Kasumi-1 (cell line): ENCODE data around the gene TFPI.
A peak's percentile ranks its signal among the peaks of the same experiment; 100 is the strongest.

Experiments
- DNase-seq, 2 experiments: peaks; one replicate each; lab custom pipeline; 2025; lab: John Stamatoyannopoulos, UW

The TFPI gene

GRCh38 chr2:187466129-187466792 lies 88.0 kb downstream of the TFPI start:
- no peak for DNase-seq

DNA sequence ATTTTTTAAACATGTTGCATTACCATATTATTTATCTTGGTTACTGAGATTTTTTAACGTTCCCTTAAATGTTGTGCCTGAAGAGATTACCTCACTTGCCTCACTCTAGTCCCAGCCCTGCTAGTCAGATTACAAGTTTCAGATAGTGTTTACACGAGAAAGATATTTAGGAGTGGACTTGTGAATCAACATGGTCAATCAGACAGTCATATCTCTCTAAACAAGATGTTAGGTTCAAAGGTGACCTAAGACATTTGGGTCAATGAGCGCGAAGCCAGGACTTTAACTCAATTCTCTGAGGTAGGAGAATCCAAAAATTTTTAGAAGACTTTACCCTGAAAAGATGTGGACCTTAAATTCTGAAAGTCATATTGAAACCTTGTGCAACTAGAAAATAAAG lies 91.4 kb downstream of the TFPI start:
- no peak for DNase-seq

- DNase-seq: no peak
Measured at GRCh38 chr2:187461294-187462261, 92.7 kb downstream of the TFPI start.

GRCh38 chr2:187459256-187459655 lies 95.0 kb downstream of the TFPI start:
- no peak for DNase-seq

GRCh38 chr2:187453078-187453641 lies 101.1 kb downstream of the TFPI start:
- DNase-seq: peak; percentile 60 to 79

- no peak for DNase-seq
Measured at GRCh38 chr2:187451510-187451909, 102.7 kb downstream of the TFPI start.

GRCh38 chr2:187447336-187447735 lies 106.9 kb downstream of the TFPI start:
- no peak for DNase-seq

GRCh38 chr2:187446711-187447110 lies 107.5 kb downstream of the TFPI start:
- no peak for DNase-seq

DNA sequence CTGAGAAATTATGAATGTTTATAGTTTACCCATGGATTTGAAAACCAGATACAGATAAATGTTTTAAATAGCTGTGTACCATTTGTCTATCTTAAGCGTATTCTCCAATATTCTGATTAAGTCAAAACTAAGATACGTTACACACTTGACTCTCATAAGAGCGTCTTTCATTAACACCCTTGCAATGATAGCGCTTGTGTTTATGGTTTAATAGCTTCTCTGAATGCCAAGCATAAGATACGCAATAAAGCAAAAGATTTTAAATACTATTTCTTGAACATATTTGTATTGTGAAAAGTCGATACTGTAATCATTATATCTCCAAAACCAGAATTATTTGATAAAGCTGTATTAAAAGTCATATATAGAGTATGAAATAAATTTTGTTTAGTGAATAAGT lies 109.2 kb downstream of the TFPI start:
- DNase-seq: no peak

GRCh38 chr2:187442778-187443177 lies 111.5 kb downstream of the TFPI start:
- DNase-seq: no peak

DNA sequence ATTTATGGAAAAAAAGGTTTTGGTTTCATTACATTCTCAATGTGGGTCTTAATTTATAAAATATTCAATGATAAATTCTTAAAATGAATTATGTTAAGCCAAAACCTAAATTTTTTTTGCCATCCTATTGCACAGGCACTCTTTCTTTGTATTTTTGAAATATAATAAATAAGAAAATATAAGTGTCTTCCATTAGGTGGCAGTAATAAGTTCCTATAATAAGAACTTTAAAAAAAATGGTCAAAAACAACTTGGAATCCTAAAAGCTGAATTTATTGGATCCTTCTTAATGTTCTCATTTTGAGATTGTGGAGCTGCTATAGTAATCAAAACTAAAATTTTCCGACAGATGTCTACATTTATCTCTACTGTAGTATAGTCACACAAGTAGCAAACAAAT lies 111.9 kb downstream of the TFPI start:
- peak; percentile 40 to 69 for DNase-seq

- DNase-seq: no peak
Measured at GRCh38 chr2:187440101-187440675, 114.0 kb downstream of the TFPI start.

- DNase-seq: no peak
Measured at GRCh38 chr2:187438455-187438854, 115.8 kb downstream of the TFPI start.

GRCh38 chr2:187435756-187436155 lies 118.5 kb downstream of the TFPI start:
- DNase-seq: no peak

GRCh38 chr2:187435078-187435477 lies 119.2 kb downstream of the TFPI start:
- no peak for DNase-seq

DNA sequence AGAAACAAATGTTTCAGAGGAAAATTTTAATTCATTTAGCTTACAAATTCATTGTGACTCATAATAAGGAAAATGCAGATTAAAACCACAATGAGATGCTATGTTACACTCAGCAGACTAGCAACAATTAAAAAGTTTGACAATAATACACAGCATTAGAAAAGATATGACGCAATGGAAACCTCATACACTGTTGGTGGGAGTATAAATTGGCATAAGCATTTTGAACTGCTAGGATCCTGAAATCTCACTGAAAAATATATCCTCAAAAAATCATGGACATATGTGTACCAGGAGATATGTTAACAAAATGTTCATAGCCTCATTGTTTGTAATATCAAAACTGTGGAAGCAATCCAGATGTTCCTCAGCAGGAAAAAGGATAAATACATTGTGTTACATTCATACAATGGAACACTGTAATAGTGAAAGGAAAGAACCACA lies 119.9 kb downstream of the TFPI start:
- no peak for DNase-seq

- DNase-seq: no peak
Measured at GRCh38 chr2:187431911-187432310, 122.3 kb downstream of the TFPI start.

DNA sequence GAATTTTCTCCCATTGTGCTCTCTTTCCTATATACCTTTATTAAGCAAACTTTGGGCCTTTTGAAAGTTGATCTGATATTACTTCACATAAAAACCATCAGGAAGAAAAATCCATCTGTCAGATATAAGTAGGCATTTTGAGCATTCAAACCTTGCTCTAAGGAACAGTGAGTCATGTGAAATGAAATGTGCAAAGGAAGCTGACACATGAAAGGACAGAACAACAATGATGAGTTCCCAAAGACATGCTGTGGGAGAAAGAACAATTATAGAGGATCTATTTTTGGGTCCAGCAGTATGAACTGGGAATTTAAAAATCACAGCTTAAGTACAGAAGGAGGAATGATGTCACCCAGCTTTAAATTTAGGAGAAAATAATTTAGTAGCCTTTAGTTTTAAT lies 124.2 kb downstream of the TFPI start:
- DNase-seq: no peak

DNA sequence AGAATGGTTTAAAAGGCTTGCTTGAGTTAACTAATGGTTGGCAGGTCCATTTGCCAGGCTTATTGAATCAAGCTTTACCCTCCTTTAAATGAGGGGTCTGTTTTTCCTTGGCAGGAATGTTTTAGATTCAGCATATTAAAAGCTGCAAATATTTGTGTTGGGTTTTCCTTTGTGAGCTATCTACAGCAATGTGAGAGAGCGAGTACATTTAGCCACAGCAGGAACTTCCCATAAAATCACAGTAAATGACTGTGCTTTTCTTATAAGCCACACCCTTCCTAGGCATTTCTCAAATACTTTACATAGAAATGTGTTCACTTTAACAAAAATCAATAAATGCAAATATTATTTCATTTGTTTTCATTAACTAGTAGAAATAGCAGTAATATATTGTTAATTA lies 130.1 kb downstream of the TFPI start:
- no peak for DNase-seq

DNA sequence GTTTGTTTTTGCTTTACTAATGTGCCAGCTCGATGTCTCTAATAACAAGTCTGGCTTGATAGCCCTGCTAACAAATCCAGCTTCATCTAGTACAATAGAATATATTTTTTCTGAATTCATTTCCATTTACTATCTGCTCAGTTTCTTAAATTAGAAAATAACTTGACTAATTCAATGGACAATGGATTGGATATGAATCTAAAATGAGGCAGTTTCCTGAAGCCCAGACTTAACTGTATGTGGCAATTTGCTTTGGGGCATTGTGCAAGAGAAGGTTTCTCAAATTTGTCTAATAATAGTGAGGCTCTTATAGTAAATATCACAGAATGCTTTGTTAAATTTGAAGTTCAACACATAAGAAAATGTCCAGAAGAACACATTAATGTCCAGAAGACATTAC lies 132.0 kb downstream of the TFPI start:
- DNase-seq: no peak

- no peak for DNase-seq
Measured at GRCh38 chr2:187421519-187421918, 132.7 kb downstream of the TFPI start.

- DNase-seq: no peak
Measured at GRCh38 chr2:187419808-187420207, 134.4 kb downstream of the TFPI start.

DNA sequence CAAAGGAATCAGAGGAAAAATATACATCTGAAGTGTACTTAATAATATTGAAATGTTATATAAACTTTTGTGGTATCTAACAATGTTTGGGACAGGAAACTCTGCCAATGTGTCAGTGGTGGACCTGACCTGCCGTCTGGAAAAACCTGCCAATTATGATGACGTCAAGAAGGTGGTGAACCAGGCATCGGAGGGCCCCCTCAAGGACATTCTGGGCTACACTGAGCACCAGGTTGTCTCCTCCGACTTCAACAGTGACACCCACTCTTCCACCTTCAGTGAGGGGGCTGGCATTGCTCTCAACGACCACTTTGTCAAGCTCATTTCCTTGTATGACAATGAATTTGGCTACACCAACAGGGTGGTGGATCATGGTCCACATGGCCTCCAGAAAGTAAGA lies 138.8 kb downstream of the TFPI start:
- DNase-seq: no peak
